PC-9 (cell line): ENCODE results near the gene RPP25L. TPM values are rescaled to one million over a fixed set of nuclear protein-coding genes. Genes with fewer than 3 reads are reported as not detected.

ENCODE experiments used
- BruUV-seq: library from RNA; stranded (reverse); fragments of 400-500 nt; replicated peaks from 2 replicates; lab custom pipeline; 2021; lab: Mats Ljungman, UMichigan
- CTCF ChIA-PET: fragments of 300-600 bp; sonication (Branson Sonifier 250); formaldehyde crosslinking; loops from one replicate; lab custom pipeline; 2022; ENCODE audit warnings: antibody characterized with exemption; lab: Charles Lee
- POLR2A ChIA-PET: fragments of 300-600 bp; sonication (Branson Sonifier 250); formaldehyde crosslinking; loops from one replicate; lab custom pipeline; 2022; ENCODE audit warnings: antibody characterized with exemption; ENCODE audit not compliant: unreplicated experiment; lab: Charles Lee
- DNase-seq, 2 experiments: peaks; one replicate each; pipeline versions ENCODE4 v3.0.0 to v3.0.0-alpha.2; 2015 to 2022; ENCODE audit warnings: mixed read lengths in 1 of 2
- H2AFZ ChIP-seq: fragments of 200-600 bp; sonication (generic); 2 replicates; pipeline ENCODE4 v1.8.1; 2017; ENCODE audit warnings: antibody characterized with exemption
- H3F3A ChIP-seq: fragments of 200-600 bp; sonication (generic); 2 replicates; pipeline ENCODE4 v1.8.1; 2017; ENCODE audit warnings: antibody characterized with exemption, mild to moderate bottlenecking, low read depth; ENCODE audit not compliant: insufficient read depth
- H3K27ac ChIP-seq: fragments of 200-600 bp; sonication (generic); 2 replicates; pipeline ENCODE4 v1.6.1; 2016; ENCODE audit warnings: mixed run types
- H3K27me3 ChIP-seq: fragments of 200-600 bp; sonication (generic); 2 replicates; pipeline ENCODE4 v1.6.1; 2016; ENCODE audit warnings: low read depth, mixed run types; ENCODE audit not compliant: insufficient read depth
- H3K36me3 ChIP-seq: fragments of 200-600 bp; sonication (generic); 2 replicates; pipeline ENCODE4 v1.6.1; 2016; ENCODE audit warnings: low read depth, mixed run types
- H3K4me1 ChIP-seq: fragments of 200-600 bp; sonication (generic); replicated peaks from 2 replicates; pipeline ENCODE4 v1.6.1; 2016; ENCODE audit warnings: mixed run types; ENCODE audit not compliant: insufficient read depth
- H3K4me2 ChIP-seq: fragments of 200-600 bp; sonication (generic); 2 replicates; pipeline ENCODE4 v1.6.1; 2017; ENCODE audit warnings: mixed run types
- H3K4me3 ChIP-seq: fragments of 200-600 bp; sonication (generic); 2 replicates; pipeline ENCODE4 v1.6.1; 2016; ENCODE audit warnings: mixed run types
- H3K79me2 ChIP-seq: fragments of 200-600 bp; sonication (generic); 2 replicates; pipeline ENCODE4 v1.6.1; 2017; ENCODE audit warnings: low read depth, mixed run types
- H3K9me2 ChIP-seq: fragments of 200-600 bp; sonication (generic); 2 replicates; pipeline ENCODE4 v1.8.1; 2017; ENCODE audit warnings: mild to moderate bottlenecking; ENCODE audit not compliant: insufficient read depth
- H3K9me3 ChIP-seq: fragments of 200-600 bp; sonication (generic); 2 replicates; pipeline ENCODE4 v1.8.1; 2016; ENCODE audit warnings: low read depth; ENCODE audit not compliant: insufficient read depth
- H4K20me1 ChIP-seq: fragments of 200-600 bp; sonication (generic); 2 replicates; pipeline ENCODE4 v1.8.1; 2017; ENCODE audit not compliant: insufficient read depth
- EZH2 ChIP-seq: fragments of 200-600 bp; sonication (generic); IDR thresholded peaks from 2 replicates; pipeline ENCODE4 v1.8.0; 2017; ENCODE audit warnings: antibody characterized with exemption, low read depth
- intact Hi-C: fragments of 100-400 bp; cut with micrococcal nuclease; formaldehyde crosslinking; loops from one replicate; pipeline ENCODE4 v1.10.0; 2022; ENCODE audit not compliant: unreplicated experiment
- total RNA-seq: library from RNA; stranded (reverse); gene quantifications from 2 replicates; pipeline ENCODE4 v1.2.3, GENCODE V29; 2021
- TF ChIP-seq, protein P1 (sequence below): fragments of 200-600 bp; sonication (generic); conservative IDR thresholded peaks from 2 replicates; pipeline ENCODE4 v1.6.1; 2017; ENCODE audit warnings: mixed run types, antibody characterized with exemption, mild to moderate bottlenecking, moderate library complexity

The RPP25L gene
- total RNA-seq, 1 experiment from 2014 or later, result 15.6 TPM

DNA sequence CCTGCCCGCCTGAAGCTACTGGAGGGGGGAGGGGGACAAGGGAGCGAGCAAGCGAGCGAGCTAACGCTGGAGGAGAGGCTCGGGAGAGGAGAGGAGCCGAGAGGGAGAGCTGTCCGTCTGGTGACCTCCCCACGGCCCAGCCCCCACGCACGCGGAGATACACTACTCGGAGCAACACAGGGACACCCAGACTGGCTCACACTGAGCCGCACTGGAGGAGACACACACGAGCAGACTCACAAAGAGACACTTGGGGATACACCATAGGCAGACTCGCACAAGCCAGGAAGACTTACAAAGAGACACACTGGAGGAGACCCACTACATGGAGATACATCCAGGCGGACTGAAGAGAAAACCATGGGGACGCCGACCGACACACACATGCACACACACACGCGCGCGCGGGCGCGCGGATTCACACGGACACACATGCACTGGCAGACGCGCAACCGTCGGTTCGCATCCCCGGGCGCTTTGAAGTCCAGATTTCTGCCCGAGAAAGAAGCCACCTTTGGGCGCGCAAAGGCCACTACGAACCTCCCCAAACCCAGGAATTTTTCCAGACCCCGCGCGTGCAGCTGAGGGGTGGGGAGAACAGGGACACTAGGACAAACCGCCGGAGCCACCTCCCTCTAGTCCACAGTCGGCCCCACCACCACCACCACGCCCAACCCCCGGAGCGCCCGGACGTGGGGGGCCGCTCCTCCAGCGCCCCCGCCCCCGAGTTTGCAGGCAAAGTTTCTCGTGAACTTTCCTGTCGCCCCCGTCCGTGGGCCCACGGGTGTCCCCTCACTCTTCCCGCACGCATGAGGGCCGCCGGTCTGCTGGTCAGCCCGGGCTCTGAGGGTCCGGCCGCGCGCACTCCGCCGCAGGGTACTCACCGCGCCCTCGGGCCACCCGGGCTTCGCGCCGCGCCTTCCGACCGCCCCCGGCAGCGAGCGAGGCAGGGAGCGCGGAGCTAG is 22.9 kb downstream of the RPP25L start:
- Histone ChIP-seq H3K4me1 (no peaks in the 10 kb centered on the region), H3K9me2 (no peaks in the 10 kb centered on the region), H2AFZ (no peak overlapping the region), H3K79me2 (no peaks in the 10 kb centered on the region), H3F3A (no peaks in the 10 kb centered on the region), H4K20me1 (no peaks in the 10 kb centered on the region), H3K4me2 (no peak overlapping the region), H3K9me3 (no peaks in the 10 kb centered on the region), H3K27ac (no peak overlapping the region), H3K36me3 (no peaks in the 10 kb centered on the region), H3K4me3 (no peak overlapping the region), H3K27me3 (peaks cover 40% of the 10 kb centered on the region)
- TF ChIP-seq, protein P1, sequence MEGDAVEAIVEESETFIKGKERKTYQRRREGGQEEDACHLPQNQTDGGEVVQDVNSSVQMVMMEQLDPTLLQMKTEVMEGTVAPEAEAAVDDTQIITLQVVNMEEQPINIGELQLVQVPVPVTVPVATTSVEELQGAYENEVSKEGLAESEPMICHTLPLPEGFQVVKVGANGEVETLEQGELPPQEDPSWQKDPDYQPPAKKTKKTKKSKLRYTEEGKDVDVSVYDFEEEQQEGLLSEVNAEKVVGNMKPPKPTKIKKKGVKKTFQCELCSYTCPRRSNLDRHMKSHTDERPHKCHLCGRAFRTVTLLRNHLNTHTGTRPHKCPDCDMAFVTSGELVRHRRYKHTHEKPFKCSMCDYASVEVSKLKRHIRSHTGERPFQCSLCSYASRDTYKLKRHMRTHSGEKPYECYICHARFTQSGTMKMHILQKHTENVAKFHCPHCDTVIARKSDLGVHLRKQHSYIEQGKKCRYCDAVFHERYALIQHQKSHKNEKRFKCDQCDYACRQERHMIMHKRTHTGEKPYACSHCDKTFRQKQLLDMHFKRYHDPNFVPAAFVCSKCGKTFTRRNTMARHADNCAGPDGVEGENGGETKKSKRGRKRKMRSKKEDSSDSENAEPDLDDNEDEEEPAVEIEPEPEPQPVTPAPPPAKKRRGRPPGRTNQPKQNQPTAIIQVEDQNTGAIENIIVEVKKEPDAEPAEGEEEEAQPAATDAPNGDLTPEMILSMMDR, result no peak
- no peak for TF ChIP-seq EZH2
- no peak for DNase-seq
- POLR2A ChIA-PET, result no interaction called here
- intact Hi-C loops, result no loop called here
- CTCF ChIA-PET, result interaction anchor here (0.6 kb wide), 1 partner anchor 943 kb away, joined by 4 read pairs; no protein-coding TSS in a partner anchor
- BruUV-seq, result no TSS peak

DNA sequence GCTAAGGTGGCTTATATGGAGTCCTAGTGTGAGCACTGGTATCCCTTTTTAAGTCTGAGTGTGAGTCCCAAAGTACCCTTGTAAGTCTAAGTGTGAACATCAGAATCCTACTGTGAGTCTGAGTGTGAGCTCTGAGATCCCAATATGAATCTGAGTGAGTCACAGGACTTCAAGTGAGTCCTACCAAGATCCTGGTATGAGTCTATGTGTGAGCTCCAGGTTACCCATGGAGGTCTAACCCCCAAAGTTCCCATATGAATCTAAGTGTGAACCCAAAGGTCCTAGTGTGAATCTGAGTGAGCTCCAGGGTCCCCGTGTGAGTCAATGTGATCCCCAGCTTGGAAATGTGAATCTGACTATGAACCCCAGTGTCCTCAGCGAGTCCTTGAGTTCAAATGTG is 24.6 kb downstream of the RPP25L start:
- no TSS peak for BruUV-seq
- no peaks in the 10 kb centered on the region for H3K9me3 ChIP-seq
- H3K9me2 ChIP-seq, result no peaks in the 10 kb centered on the region
- no peak overlapping the region for H3K27ac ChIP-seq
- CTCF ChIA-PET, result interaction anchor here (1.0 kb wide), 1 partner anchor 183 kb away, joined by 3 read pairs; no protein-coding TSS in a partner anchor
- H3K4me3 ChIP-seq, result no peak overlapping the region
- H2AFZ ChIP-seq, result no peak overlapping the region
- intact Hi-C loops, result no loop called here
- no peaks in the 10 kb centered on the region for H3K36me3 ChIP-seq
- no peaks in the 10 kb centered on the region for H3K79me2 ChIP-seq
- no peaks in the 10 kb centered on the region for H4K20me1 ChIP-seq
- DNase-seq, result no peak
- H3F3A ChIP-seq, result no peaks in the 10 kb centered on the region
- H3K4me1 ChIP-seq, result no peaks in the 10 kb centered on the region
- H3K4me2 ChIP-seq, result no peak overlapping the region
- no peak for TF ChIP-seq EZH2
- TF ChIP-seq, protein P1, result no peak
- H3K27me3 ChIP-seq, result peaks cover 57% of the 10 kb centered on the region
- POLR2A ChIA-PET, result interaction anchor here (0.6 kb wide), 1 partner anchor 1105 kb away, joined by 4 read pairs; no protein-coding TSS in a partner anchor

DNA sequence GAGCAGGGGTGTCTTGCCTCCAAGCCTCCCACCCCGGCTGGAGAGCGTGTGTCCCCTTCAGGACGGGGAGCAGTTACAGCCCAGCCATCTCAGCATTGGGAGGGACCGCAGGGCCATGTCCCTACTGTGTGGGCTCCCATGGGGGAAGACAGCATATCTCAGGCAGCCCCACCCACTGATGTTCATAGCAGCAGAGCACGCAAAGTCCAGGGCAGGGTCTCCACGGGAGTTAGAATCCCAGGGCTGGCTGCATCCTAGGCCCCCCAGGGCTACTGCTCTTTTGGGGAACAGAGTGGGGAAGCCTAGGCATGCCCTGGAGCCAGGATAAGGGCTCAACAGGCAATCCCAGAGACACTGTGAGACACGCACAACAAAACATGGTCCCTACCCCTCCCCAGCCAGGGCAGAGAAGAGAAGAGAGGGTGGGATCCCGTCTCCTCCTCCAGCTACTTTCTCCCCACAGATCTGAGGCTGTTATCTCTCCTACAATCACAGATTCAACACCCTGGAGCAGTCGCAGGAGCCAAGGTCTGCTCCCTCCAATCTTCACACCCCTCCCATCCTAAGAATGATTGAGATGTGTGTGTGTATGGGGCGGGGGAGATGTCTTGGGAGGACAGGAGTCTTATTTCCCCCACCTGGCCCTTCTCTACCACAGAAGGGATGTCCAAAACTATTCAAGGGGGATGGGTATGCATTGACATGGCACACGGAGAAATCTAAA is 25.8 kb downstream of the RPP25L start:
- H2AFZ ChIP-seq, result no peak overlapping the region
- no peaks in the 10 kb centered on the region for H3K9me2 ChIP-seq
- TF ChIP-seq EZH2, result no peak
- TF ChIP-seq, protein P1, result no peak
- no peaks in the 10 kb centered on the region for H4K20me1 ChIP-seq
- H3K79me2 ChIP-seq, result no peaks in the 10 kb centered on the region
- no peaks in the 10 kb centered on the region for H3F3A ChIP-seq
- ChIA-PET POLR2A (no interaction called here), CTCF (no interaction called here)
- H3K4me2 ChIP-seq, result no peak overlapping the region
- H3K4me3 ChIP-seq, result no peak overlapping the region
- H3K4me1 ChIP-seq, result no peaks in the 10 kb centered on the region
- no TSS peak for BruUV-seq
- DNase-seq, result no peak
- intact Hi-C loops, result no loop called here
- H3K9me3 ChIP-seq, result no peaks in the 10 kb centered on the region
- H3K36me3 ChIP-seq, result no peaks in the 10 kb centered on the region
- peaks cover 55% of the 10 kb centered on the region for H3K27me3 ChIP-seq
- no peak overlapping the region for H3K27ac ChIP-seq
